Right cardiac atrium (tissue), 5 donors: ENCODE data around the gene DGKG. TPM values are rescaled to one million over a fixed set of nuclear protein-coding genes. Genes with fewer than 3 reads are reported as not detected.

Experiments
- ATAC-seq, 2 donors: fragments of 200-7000 bp; cut with Tn5 transposase; one replicate each; pipeline versions ENCODE4 v1.8.0 to v1.9.1; 2020; ENCODE audit warnings: moderate library complexity in 2 of 2, mild to moderate bottlenecking in 1 of 2
- DNase-seq, 3 donors: peaks; one replicate each; pipeline ENCODE4 v3.0.0-alpha.2; 2020
- H3K27ac ChIP-seq: one replicate; pipeline ENCODE4 v1.5.1; 2013; ENCODE audit warnings: mild to moderate bottlenecking, low read length, control low read depth, moderate library complexity
- H3K27me3 ChIP-seq: one replicate; pipeline ENCODE4 v1.6.1; 2013; ENCODE audit not compliant: control insufficient read depth, insufficient read depth
- H3K4me1 ChIP-seq: one replicate; pipeline ENCODE4 v1.6.1; 2013; ENCODE audit warnings: low read length; ENCODE audit not compliant: control insufficient read depth, insufficient read depth
- H3K4me3 ChIP-seq: one replicate; pipeline ENCODE4 v1.5.1; 2013; ENCODE audit warnings: low read length, control low read depth
- H3K9me3 ChIP-seq: one replicate; pipeline ENCODE4 v1.6.1; 2013; ENCODE audit warnings: low read length; ENCODE audit not compliant: control insufficient read depth
- WGBS: extraction: QIAGEN DNeasy Blood & Tissue Kit; methylation state at CpG from one replicate; pipeline ENCODE4 v1.1.7; 2013; 5-methylcytosine and 5-hydroxymethylcytosine counted together
- intact Hi-C, 4 donors: fragments of 100-400 bp; cut with DNase I; formaldehyde crosslinking; loops; one replicate each; pipeline versions ENCODE4 v1.11.0 to v1.14.0; 2022 to 2023
- polyA plus RNA-seq: library from polyadenylated mRNA; stranded (reverse); fragments of 200-250 nt; gene quantifications from one replicate; pipeline ENCODE4 v1.2.3, GENCODE V29; 2013
- total RNA-seq, 4 donors: library from RNA; stranded (reverse); fragmentation: NEBNext Ultra II Directional; extraction: Animal tissue kit (Norgen Biotek cat#: 25700); gene quantifications; one replicate each; pipeline ENCODE4 v1.2.1, GENCODE V29; 2021
- donor health status: healthy with polysubstance abuse.
- donor health status: DM: no; HTN: yes; CAD: no.
- donor health status: DM: no; HTN: no; CAD: no.
- donor health status: DM: no; HTN: yes; CAD: no; lungs with severe emphysema.
- donor health status: DM: yes; HTN: yes; CAD: no.

DGKG gene
- total and polyA plus RNA-seq, 5 donors = 4.5 to 23.6 (median 16.2) TPM

GRCh38 chr3:186383026-186383993 is 21.3 kb upstream of the DGKG start:
- no peak overlapping the region for H3K4me3 ChIP-seq
- peak overlapping the region; percentile 62 for H3K27ac ChIP-seq
- H3K27me3 ChIP-seq = no peaks in the 10 kb centered on the region
- H3K9me3 ChIP-seq = no peaks in the 10 kb centered on the region
- ATAC-seq = peak; percentile 69 to 82
- WGBS = 38% methylated on average over 18 of the region's 18 CpGs
- intact Hi-C loops = no loop called here
- peak in 1 of 3 donors; percentile 21 for DNase-seq
- H3K4me1 ChIP-seq = peaks cover 6% of the 10 kb centered on the region

GRCh38 chr3:186382217-186382885 is 20.3 kb upstream of the DGKG start:
- ATAC-seq = no peak

DNA sequence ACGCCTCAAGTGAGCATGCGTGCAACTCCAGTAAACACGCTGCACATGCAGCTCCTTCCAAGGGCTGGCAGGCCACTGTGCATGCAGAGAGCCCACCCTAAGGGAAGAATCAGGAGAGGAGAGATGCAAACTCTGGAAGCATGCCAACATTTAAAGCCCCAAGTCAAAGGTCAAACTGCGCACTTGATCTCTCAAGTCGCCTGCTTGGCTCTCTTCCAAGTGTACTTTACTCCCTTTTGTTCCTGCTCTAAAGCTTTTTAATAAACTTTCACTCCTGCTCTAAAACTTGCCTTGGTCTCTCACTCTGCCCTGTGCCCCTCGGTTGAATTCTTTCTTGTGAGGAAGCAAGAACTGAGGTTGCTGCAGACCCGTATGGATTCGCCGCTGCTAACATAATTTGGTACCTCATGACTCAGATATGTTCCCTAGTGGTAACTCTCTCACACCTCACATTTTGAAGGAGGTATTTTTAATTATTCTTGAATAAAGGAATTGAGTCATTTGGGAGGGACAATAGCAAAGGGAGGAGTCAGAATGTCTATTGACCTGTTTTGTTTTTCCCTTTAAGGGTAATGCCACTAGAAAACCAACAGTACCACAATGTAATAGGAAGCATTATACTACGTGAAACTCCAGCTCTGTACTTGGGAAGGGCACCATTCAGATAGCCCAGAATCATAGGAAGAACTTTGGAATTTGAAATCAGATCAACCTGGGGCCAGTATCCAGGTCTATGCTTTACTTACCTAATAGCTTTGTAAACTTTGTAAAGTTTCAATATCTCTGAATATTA is 19.6 kb upstream of the DGKG start:
- H3K27ac ChIP-seq = no peak overlapping the region
- intact Hi-C loops = no loop called here
- H3K27me3 ChIP-seq = no peaks in the 10 kb centered on the region
- peaks cover 6% of the 10 kb centered on the region for H3K4me1 ChIP-seq
- DNase-seq (no peak), ATAC-seq (no peak)
- H3K9me3 ChIP-seq = no peaks in the 10 kb centered on the region
- WGBS = 75% methylated on average over 10 of the region's 10 CpGs
- no peak overlapping the region for H3K4me3 ChIP-seq

More at GRCh38 chr3:186382217-186382885, 20.3 kb upstream of the DGKG start:
- Histone ChIP-seq H3K27ac (no peak overlapping the region), H3K27me3 (no peaks in the 10 kb centered on the region), H3K4me1 (peaks cover 6% of the 10 kb centered on the region), H3K9me3 (no peaks in the 10 kb centered on the region), H3K4me3 (no peak overlapping the region)
- DNase-seq = no peak
- 75% methylated on average over 6 of the region's 6 CpGs for WGBS
- intact Hi-C loops = no loop called here

GRCh38 chr3:186380622-186381380 is 18.8 kb upstream of the DGKG start:
- DNase-seq = no peak
- H3K27me3 ChIP-seq = no peaks in the 10 kb centered on the region
- H3K4me3 ChIP-seq = no peak overlapping the region
- peak in 1 of 2 donors; percentile 14 for ATAC-seq
- no peaks in the 10 kb centered on the region for H3K9me3 ChIP-seq
- peak overlapping the region; percentile 65 for H3K27ac ChIP-seq
- H3K4me1 ChIP-seq = peaks cover 6% of the 10 kb centered on the region
- WGBS = 66% methylated on average over 8 of the region's 8 CpGs
- intact Hi-C loops = no loop called here

- H3K4me1 ChIP-seq = no peaks in the 10 kb centered on the region
- DNase-seq = no peak
Observed at GRCh38 chr3:186375443-186375842, 13.4 kb upstream of the DGKG start.

DNA sequence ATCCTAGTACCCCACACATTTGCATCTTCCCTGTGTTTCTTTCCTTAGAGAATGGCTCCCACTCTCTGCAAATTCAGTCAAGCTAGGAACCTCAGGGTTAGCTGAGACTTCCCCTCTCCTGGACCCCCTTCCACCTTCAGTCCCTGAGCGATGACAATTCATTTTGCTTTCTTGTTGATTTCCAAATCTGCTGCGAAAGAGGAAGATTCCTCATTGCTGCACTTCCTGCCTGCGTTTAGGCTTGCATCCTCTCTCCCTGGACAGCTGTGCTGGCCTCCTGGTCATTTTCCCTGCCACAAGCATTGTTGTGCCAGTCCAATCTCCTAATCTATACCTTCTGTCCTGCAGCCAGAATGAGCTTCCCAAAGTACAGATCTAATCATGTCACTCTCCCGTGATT is 12.3 kb upstream of the DGKG start:
- no peak overlapping the region for H3K27ac ChIP-seq
- no peak for DNase-seq
- H3K9me3 ChIP-seq = no peaks in the 10 kb centered on the region
- no peak for ATAC-seq
- intact Hi-C loops = no loop called here
- H3K4me3 ChIP-seq = no peak overlapping the region
- H3K27me3 ChIP-seq = no peaks in the 10 kb centered on the region
- WGBS = 52% methylated on average over 4 of the region's 4 CpGs
- H3K4me1 ChIP-seq = no peaks in the 10 kb centered on the region

More at GRCh38 chr3:186375443-186375842, 13.4 kb upstream of the DGKG start:
- intact Hi-C loops = no loop called here
- Histone ChIP-seq H3K27me3 (no peaks in the 10 kb centered on the region), H3K9me3 (no peaks in the 10 kb centered on the region), H3K27ac (no peak overlapping the region), H3K4me3 (no peak overlapping the region)
- WGBS = 47% methylated on average over 2 of the region's 2 CpGs
- ATAC-seq = no peak

DNA sequence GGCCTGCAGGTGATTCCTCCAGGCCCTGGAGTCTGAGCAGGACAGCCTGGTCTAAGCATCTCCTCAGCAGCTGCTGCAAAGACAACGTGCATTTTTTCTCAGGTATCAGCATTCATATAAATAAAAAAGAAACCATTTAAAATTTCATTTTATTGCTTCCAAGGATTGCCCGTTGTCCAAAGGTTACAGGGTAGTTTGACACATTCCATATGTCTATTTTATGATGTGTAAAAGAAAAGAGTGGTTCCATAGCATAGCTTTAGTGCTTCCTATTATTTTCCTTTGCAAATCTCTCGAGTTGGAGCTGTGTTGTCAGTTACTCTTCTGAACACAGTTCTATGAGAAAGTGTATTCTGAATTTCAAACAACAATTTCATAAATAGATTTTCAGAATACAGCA is 7.2 kb upstream of the DGKG start:
- DNase-seq = no peak
- H3K9me3 ChIP-seq = no peaks in the 10 kb centered on the region
- ATAC-seq = no peak
- 74% methylated on average over 3 of the region's 3 CpGs for WGBS
- intact Hi-C loops = no loop called here
- H3K27me3 ChIP-seq = no peaks in the 10 kb centered on the region
- no peak overlapping the region for H3K27ac ChIP-seq
- H3K4me1 ChIP-seq = peaks cover 2% of the 10 kb centered on the region
- no peak overlapping the region for H3K4me3 ChIP-seq

DNA sequence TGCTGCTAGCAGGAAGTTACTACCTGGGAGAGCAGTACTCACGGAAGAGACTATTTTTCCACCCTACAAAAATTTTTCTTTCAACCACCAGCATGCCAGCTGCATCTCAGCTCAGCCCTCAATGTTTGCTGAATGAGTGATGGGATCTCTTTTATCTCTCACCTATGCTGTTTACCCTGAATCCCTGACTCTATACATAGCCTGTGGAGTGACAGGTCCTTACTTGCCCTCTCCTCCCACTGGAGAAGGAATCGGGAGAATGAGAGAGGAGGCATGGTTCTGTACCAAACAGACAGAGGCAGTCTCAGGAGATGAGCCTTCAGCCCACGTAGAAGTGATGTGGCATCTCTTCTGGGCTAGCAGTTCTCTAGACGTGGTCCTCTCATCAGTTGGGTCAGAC is 6.7 kb upstream of the DGKG start:
- 72% methylated on average over 4 of the region's 4 CpGs for WGBS
- intact Hi-C loops = no loop called here
- no peaks in the 10 kb centered on the region for H3K27me3 ChIP-seq
- no peak overlapping the region for H3K27ac ChIP-seq
- H3K4me1 ChIP-seq = peaks cover 2% of the 10 kb centered on the region
- H3K4me3 ChIP-seq = no peak overlapping the region
- no peaks in the 10 kb centered on the region for H3K9me3 ChIP-seq
- ATAC-seq (no peak), DNase-seq (no peak)

DNA sequence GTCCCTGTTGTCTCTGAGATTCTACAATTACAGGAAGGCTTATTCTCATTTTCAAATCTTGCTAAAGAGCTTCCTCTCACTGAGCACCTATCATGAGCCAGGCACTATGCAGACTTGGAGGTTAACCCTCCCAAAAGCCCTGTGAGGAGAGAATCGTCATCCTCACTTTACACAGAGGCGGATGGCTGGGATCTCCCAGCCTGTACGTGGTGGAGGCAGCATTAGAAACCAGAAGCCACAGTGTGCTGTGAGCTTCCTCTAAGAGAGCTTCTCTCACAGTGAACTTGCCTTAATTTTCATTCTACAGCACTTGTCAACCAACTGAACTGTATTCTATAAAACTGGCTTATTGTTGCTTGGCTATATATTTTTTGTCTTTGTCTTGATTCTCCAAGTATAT is 6.1 kb upstream of the DGKG start:
- Histone ChIP-seq H3K9me3 (no peaks in the 10 kb centered on the region), H3K4me3 (no peak overlapping the region), H3K4me1 (peaks cover 2% of the 10 kb centered on the region), H3K27ac (no peak overlapping the region), H3K27me3 (no peaks in the 10 kb centered on the region)
- DNase-seq (no peak), ATAC-seq (no peak)
- intact Hi-C loops = no loop called here
- WGBS = 60% methylated on average over 3 of the region's 3 CpGs

DNA sequence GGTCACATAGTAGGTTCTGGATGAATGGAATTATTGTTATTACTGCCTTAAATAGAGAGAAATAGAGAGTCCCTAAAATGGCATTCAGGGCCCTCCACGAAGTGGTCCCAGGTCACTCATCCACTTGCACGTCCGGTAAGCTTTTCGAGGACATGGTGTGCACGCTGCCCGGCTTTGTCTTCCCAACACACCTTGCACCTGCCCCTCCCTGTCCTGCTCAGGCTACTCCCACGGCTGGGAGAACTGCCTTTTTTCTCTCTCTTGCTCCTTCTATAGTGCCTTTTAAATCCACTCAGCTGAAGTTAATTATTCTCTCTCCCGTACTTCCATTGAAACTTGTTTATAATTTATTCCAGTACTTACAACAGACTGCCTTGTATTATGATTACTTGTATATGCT is 5.6 kb upstream of the DGKG start:
- Histone ChIP-seq H3K27me3 (no peaks in the 10 kb centered on the region), H3K4me3 (no peak overlapping the region), H3K9me3 (no peaks in the 10 kb centered on the region), H3K4me1 (peaks cover 2% of the 10 kb centered on the region), H3K27ac (no peak overlapping the region)
- no peak for ATAC-seq
- WGBS = 90% methylated on average over 8 of the region's 8 CpGs
- no peak for DNase-seq
- intact Hi-C loops = no loop called here
